ENCODE measurements around the gene ACTG2. TPM values are rescaled to one million over a fixed set of nuclear protein-coding genes. Genes with fewer than 3 reads are reported as not detected.
"Not testable (repeated sequence)": the region's sequence is repeated elsewhere in the genome, so short reads cannot be mapped to it uniquely, and the experiment has no call there.

The ACTG2 gene
- total RNA-seq, 4 donors from 2014 or later = 0.41 to 3.1 (median 1.9) TPM

DNA sequence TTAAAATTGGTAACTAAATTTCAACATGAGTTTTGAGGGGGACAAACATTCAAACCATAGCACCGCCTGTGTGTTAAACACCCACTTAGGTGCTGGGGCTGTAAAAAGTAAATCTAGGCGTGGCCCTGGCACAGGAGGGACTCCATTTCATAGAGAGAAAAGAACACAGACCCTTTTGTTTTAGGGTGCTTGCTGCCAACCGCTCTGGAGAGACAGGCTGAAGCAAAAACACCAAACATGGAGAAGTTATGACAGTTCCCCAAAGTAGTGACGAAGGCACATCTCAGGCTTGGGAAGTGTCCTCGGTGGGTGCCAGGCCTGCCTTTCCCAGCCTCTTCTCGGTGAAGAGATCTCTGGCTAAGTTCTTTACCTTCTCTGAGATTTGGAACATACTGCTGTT is 5.1 kb downstream of the ACTG2 start:
- Histone ChIP-seq H3K36me3 (no peaks in the 10 kb centered on the region), H3K9me3 (no peaks in the 10 kb centered on the region), H3K27ac (no peak overlapping the region), H3K4me3 (no peak overlapping the region), H3K4me1 (no peaks in the 10 kb centered on the region), H3K27me3 (no peaks in the 10 kb centered on the region)
- TF ChIP-seq, protein P1, sequence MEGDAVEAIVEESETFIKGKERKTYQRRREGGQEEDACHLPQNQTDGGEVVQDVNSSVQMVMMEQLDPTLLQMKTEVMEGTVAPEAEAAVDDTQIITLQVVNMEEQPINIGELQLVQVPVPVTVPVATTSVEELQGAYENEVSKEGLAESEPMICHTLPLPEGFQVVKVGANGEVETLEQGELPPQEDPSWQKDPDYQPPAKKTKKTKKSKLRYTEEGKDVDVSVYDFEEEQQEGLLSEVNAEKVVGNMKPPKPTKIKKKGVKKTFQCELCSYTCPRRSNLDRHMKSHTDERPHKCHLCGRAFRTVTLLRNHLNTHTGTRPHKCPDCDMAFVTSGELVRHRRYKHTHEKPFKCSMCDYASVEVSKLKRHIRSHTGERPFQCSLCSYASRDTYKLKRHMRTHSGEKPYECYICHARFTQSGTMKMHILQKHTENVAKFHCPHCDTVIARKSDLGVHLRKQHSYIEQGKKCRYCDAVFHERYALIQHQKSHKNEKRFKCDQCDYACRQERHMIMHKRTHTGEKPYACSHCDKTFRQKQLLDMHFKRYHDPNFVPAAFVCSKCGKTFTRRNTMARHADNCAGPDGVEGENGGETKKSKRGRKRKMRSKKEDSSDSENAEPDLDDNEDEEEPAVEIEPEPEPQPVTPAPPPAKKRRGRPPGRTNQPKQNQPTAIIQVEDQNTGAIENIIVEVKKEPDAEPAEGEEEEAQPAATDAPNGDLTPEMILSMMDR (IDR thresholded peaks at IDR 0.05 in 4 of 5, conservative IDR thresholded peaks at IDR 0.05 in 1 of 5) = no peak
- TF ChIP-seq POLR2A (IDR thresholded peaks at IDR 0.05) = no peak
- in situ Hi-C loops (cut with MboI; ENCODE audit: low sequenced_read_pairs in 4 of 4) (no loop called here), intact Hi-C loops (cut with DNase I; ENCODE audit: low total_unique reads) (no loop called here)
- DNase-seq (no peak), ATAC-seq (no peak)

DNA sequence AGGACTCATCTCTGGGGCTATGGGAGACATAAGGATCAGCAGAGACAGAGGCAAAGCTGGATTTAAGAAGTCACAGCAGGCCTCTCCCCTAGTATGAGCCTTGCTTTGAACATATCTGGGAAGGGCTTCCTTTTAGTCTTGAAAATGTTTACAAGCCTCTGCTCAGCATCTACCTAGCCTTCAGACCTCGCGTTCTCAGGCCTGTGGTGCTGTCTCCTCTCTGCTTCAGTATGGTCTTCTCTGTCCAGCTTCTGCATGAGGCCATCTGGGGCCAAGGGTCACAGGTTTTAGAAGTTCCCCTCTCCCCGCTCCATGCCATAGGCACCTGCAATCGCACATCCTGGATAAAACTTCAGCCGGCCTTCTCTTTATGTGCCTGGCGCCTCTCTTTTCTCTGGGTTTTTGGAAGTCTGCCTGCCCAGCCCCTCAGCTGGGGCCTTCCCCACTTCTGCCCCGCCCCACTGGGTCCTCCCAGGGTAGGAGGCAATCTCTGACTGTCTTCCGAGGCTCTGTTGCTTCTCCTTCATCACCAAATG is 7.1 kb downstream of the ACTG2 start:
- Histone ChIP-seq H3K4me3 (no peak overlapping the region), H3K4me1 (no peaks in the 10 kb centered on the region), H3K36me3 (no peaks in the 10 kb centered on the region), H3K27me3 (no peaks in the 10 kb centered on the region), H3K9me3 (no peaks in the 10 kb centered on the region), H3K27ac (no peak overlapping the region)
- intact Hi-C loops (cut with DNase I; ENCODE audit: low total_unique reads) (no loop called here), in situ Hi-C loops (cut with MboI; ENCODE audit: low sequenced_read_pairs in 4 of 4) (no loop called here)
- no peak for ATAC-seq
- TF ChIP-seq POLR2A (IDR thresholded peaks at IDR 0.05) = no peak
- TF ChIP-seq, protein P1 (IDR thresholded peaks at IDR 0.05 in 4 of 5, conservative IDR thresholded peaks at IDR 0.05 in 1 of 5) = no peak
- DNase-seq = no peak

DNA sequence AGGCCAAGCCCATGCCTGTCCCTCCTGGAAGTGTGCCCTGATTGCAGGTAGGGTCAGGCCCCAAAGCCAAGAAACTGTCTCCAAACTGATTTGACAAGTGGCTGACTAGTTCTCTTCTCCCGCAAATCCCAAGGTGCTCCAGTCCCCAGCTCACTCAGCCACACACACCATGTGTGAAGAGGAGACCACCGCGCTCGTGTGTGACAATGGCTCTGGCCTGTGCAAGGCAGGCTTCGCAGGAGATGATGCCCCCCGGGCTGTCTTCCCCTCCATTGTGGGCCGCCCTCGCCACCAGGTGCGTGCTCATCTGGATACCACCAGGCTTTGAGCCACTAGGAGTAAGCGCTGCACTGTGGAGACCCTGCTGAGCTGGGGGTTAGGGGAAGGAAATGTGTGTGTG is 8.3 kb downstream of the ACTG2 start:
- Histone ChIP-seq H3K27ac (no peak overlapping the region), H3K4me3 (no peak overlapping the region)
- in situ Hi-C loops (cut with MboI; ENCODE audit: low sequenced_read_pairs in 4 of 4) = no loop called here

DNA sequence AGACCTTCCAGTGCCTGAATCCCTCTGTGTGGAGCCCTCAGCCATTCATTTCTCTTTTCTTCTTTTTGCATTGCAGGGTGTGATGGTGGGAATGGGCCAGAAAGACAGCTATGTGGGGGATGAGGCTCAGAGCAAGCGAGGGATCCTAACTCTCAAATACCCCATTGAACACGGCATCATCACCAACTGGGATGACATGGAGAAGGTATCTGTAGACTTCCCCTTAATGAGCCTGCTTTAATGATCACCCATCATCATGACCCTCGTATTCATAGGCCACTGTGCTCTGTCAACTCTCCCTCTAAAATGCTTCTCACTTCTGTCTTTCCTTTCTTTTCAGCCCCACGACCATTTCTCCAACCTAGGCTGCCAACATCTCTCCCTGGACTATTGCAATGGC is 9.5 kb downstream of the ACTG2 start:
- Histone ChIP-seq H3K9me3 (no peaks in the 10 kb centered on the region), H3K4me3 (no peak overlapping the region), H3K36me3 (no peaks in the 10 kb centered on the region), H3K4me1 (no peaks in the 10 kb centered on the region), H3K27ac (no peak overlapping the region), H3K27me3 (no peaks in the 10 kb centered on the region)
- intact Hi-C loops (cut with DNase I; ENCODE audit: low total_unique reads) = no loop called here
- ATAC-seq (no peak), DNase-seq (no peak)
- in situ Hi-C loops (cut with MboI; ENCODE audit: low sequenced_read_pairs in 4 of 4) = no loop called here
- TF ChIP-seq POLR2A (IDR thresholded peaks at IDR 0.05) = no peak

More for the DNA sequence above, 8.3 kb downstream of the ACTG2 start:
- intact Hi-C loops (cut with DNase I; ENCODE audit: low total_unique reads) = no loop called here
- H3K9me3 ChIP-seq = no peaks in the 10 kb centered on the region
- H3K27me3 ChIP-seq = no peaks in the 10 kb centered on the region
- ATAC-seq = no peak
- DNase-seq = no peak
- TF ChIP-seq, protein P1 (IDR thresholded peaks at IDR 0.05 in 4 of 5, conservative IDR thresholded peaks at IDR 0.05 in 1 of 5) = no peak
- TF ChIP-seq POLR2A (IDR thresholded peaks at IDR 0.05) = no peak
- H3K4me1 ChIP-seq = no peaks in the 10 kb centered on the region
- H3K36me3 ChIP-seq = no peaks in the 10 kb centered on the region

DNA sequence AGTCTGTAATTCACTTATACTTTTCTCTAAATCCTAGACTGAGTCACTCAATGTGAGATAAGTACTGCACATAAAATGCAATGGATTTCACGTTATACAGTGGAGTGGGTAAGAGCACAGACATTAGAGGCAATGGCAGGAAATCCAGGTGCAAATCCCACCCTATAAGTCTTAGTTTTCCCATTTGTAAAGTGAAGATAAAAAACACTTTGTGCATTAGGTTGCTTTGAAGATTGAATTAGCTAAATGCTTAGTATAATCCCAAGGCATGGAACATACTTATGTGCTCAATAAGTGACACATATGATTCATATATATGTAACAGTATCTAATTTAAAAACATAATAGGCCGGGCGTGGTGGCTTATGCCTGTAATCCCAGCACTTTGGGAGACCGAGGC is 10.5 kb downstream of the ACTG2 start:
- no peak overlapping the region for H3K4me3 ChIP-seq
- DNase-seq = no peak
- TF ChIP-seq, protein P1 (IDR thresholded peaks at IDR 0.05 in 4 of 5, conservative IDR thresholded peaks at IDR 0.05 in 1 of 5) = no peak
- TF ChIP-seq POLR2A (IDR thresholded peaks at IDR 0.05) = no peak
- no peaks in the 10 kb centered on the region for H3K27me3 ChIP-seq
- ATAC-seq = no peak
- no peak overlapping the region for H3K27ac ChIP-seq
- in situ Hi-C loops (cut with MboI; ENCODE audit: low sequenced_read_pairs in 4 of 4) = no loop called here
- no peaks in the 10 kb centered on the region for H3K4me1 ChIP-seq
- H3K9me3 ChIP-seq = no peaks in the 10 kb centered on the region
- H3K36me3 ChIP-seq = no peaks in the 10 kb centered on the region
- intact Hi-C loops (cut with DNase I; ENCODE audit: low total_unique reads) = no loop called here

DNA sequence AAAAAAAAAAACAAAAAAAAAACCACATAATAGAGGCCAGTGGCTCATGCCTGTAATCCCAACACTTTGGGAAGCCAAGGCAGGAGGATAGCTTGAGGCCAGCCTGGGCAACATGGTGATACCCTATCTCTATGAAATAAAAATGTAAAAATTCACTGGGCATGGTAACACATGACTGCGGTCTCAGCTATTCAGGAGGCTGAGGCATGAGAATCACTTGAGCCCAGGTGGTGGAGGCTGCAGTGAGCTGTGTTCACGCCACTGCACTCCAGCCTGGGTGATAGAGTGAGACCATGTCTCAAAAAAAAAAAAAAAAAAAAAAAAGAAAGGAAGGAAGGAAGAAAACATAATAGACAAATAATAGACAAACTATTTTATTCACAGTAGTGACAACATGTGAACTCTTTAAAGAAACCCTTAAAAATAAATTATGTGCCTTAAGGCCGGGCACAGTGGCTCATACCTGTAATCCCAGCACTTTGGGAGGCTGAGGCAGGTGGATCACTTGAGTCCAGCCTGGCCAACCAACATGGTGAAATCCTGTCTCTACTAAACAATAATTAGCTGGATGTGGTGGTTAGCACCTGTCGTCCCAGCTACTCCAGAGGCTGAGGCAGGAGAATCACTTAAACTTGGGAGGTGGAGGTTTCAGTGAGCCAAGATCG is 11.3 kb downstream of the ACTG2 start:
- H3K27me3 ChIP-seq; intact Hi-C loops (cut with DNase I; ENCODE audit: low total_unique reads); H3K9me3 ChIP-seq; DNase-seq; H3K4me1 ChIP-seq; in situ Hi-C loops (cut with MboI; ENCODE audit: low sequenced_read_pairs in 4 of 4); H3K27ac ChIP-seq; ATAC-seq; H3K36me3 ChIP-seq; H3K4me3 ChIP-seq: not testable (repeated sequence)

All from gastrocnemius medialis (tissue), 4 donors.